Measurements from ENCODE around the gene KCTD3. TPM values are rescaled to one million over a fixed set of nuclear protein-coding genes. Genes with fewer than 3 reads are reported as not detected.

Gene KCTD3
- total and polyA plus RNA-seq, 10 of the 15 experiments (the other 5 are each of a cell fraction or from before 2014, with no cell fraction given), result 3.6 to 19.8 (median 10.7) TPM

GRCh38 chr1:215557992-215558626, 9.0 kb upstream of the KCTD3 start:
- RAD21 ChIA-PET (ENCODE audit: unreplicated experiment), result no interaction called here
- DNase-seq (ENCODE audit: low read depth, low spot score) (no peak), FAIRE-seq (no peak), ATAC-seq (no peak)
- Histone ChIP-seq H3K79me2 (ENCODE audit: control insufficient read depth, insufficient read depth, low read length) (no peaks in the 10 kb centered on the region), H3K4me3 (no peak overlapping the region), H3K4me1 (ENCODE audit: control insufficient read depth, insufficient read depth, low read length) (no peaks in the 10 kb centered on the region), H3K36me3 (ENCODE audit: control insufficient read depth in 2 of 2, insufficient read depth in 2 of 2, low read length in 1 of 2) (no peaks in the 10 kb centered on the region), H3K27me3 (replicated peaks in 1 of 2; ENCODE audit: control insufficient read depth in 2 of 2, insufficient read depth in 2 of 2, low read length in 1 of 2) (no peaks in the 10 kb centered on the region), H3K4me2 (ENCODE audit: control insufficient read depth, insufficient read depth) (no peak overlapping the region), H3K9ac (ENCODE audit: control insufficient read depth, insufficient read depth, low read length) (no peak overlapping the region), H4K20me1 (ENCODE audit: control insufficient read depth, insufficient read depth) (no peaks in the 10 kb centered on the region), H3K9me3 (replicated peaks; ENCODE audit: control insufficient read depth, insufficient read depth, low read length) (no peaks in the 10 kb centered on the region; the same call in 2 of the 3 replicates), H2AFZ (ENCODE audit: control insufficient read depth, low read depth, low read length) (no peak overlapping the region), H3K27ac (ENCODE audit: control insufficient read depth, insufficient read depth) (no peak overlapping the region)
- WGBS (ENCODE audit: insufficient coverage, insufficient replicate concordance, low lambda C conversion rate, missing lambda C conversion rate), result 43% methylated on average over 4 of the region's 4 CpGs
- intact Hi-C loops (cut with micrococcal nuclease; ENCODE audit: unreplicated experiment), result no loop called here
- POLR2A ChIA-PET, result interaction anchor here (1.3 kb wide), 1 partner anchor 10 kb away, joined by 4 read pairs; no protein-coding TSS in a partner anchor
- CTCF ChIA-PET, result interaction anchor here (0.7 to 1.0 kb wide), 2 partner anchors 663 to 920 kb away, joined by 3 read pairs; no protein-coding TSS in a partner anchor
- no TSS peak for BruUV-seq (replicated peaks)
- in situ Hi-C loops (cut with MboI), result no loop called here
- SMC1A ChIA-PET (ENCODE audit: uncharacterized antibody, unreplicated experiment), result interaction anchor here (0.6 to 1.7 kb wide), 4 partner anchors 8 to 1190 kb away, joined by 3 to 7 read pairs (median 4); partner anchors contain the start of gene KCTD3
- TF ChIP-seq ELK1 (IDR thresholded peaks at IDR 0.05; ENCODE audit: low read depth, low read length) (no peak), REST (IDR thresholded peaks at IDR 0.05; ENCODE audit: low read depth, low read length) (no peak), PKNOX1 (IDR thresholded peaks at IDR 0.05) (no peak), BACH1 (IDR thresholded peaks at IDR 0.05; ENCODE audit: borderline replicate concordance) (no peak), ATF3 (IDR thresholded peaks at IDR 0.05; ENCODE audit: borderline replicate concordance, extremely low read depth, low read depth, low read length) (no peak), CHD4 (IDR thresholded peaks at IDR 0.05) (no peak), USF1 (IDR thresholded peaks at IDR 0.05; ENCODE audit: borderline replicate concordance, extremely low read length, insufficient read depth, low read depth, low read length) (no peak), EED (IDR thresholded peaks at IDR 0.05; ENCODE audit: low read depth) (no peak), IKZF1 (conservative IDR thresholded peaks at IDR 0.05) (no peak), PML (IDR thresholded peaks at IDR 0.05; ENCODE audit: low read length) (no peak), MAX (IDR thresholded peaks at IDR 0.05; ENCODE audit: low read depth, low read length) (no peak), RUNX3 (IDR thresholded peaks at IDR 0.05; ENCODE audit: low read length) (no peak)
